ENCODE data around the gene POLH. TPM values are rescaled to one million over a fixed set of nuclear protein-coding genes. Genes with fewer than 3 reads are reported as not detected.

The POLH gene
- total and polyA plus RNA-seq, 9 of the 15 experiments (the other 6 are each of a cell fraction or from before 2014, with no cell fraction given): 5.8 to 31.6 (median 20.6) TPM

- TF ChIP-seq ZSCAN32 (CRISPR knock-in tag; IDR thresholded peaks at IDR 0.05) (peak; percentile 57), NR3C1 (CRISPR knock-in tag; IDR thresholded peaks at IDR 0.05) (no peak), EP400 (IDR thresholded peaks at IDR 0.05) (no peak), ZNF586 (CRISPR knock-in tag; conservative IDR thresholded peaks at IDR 0.05) (no peak), HNRNPL (IDR thresholded peaks at IDR 0.05; ENCODE audit: low read depth, low read length) (no peak), ZNF354B (CRISPR knock-in tag; IDR thresholded peaks at IDR 0.05) (no peak), ZNF830 (CRISPR knock-in tag; IDR thresholded peaks at IDR 0.05) (peak; percentile 97), ZNF592 (IDR thresholded peaks at IDR 0.05) (no peak), NR2C1 (IDR thresholded peaks at IDR 0.05) (no peak), NR2C1 (tag; IDR thresholded peaks at IDR 0.05) (no peak), XRCC4 (IDR thresholded peaks at IDR 0.05; ENCODE audit: extremely low read depth, insufficient read depth, insufficient read length) (no peak), ZNF696 (CRISPR knock-in tag; conservative IDR thresholded peaks at IDR 0.05) (no peak), ZNF316 (IDR thresholded peaks at IDR 0.05) (no peak)
- TF ChIP-seq, protein P1, sequence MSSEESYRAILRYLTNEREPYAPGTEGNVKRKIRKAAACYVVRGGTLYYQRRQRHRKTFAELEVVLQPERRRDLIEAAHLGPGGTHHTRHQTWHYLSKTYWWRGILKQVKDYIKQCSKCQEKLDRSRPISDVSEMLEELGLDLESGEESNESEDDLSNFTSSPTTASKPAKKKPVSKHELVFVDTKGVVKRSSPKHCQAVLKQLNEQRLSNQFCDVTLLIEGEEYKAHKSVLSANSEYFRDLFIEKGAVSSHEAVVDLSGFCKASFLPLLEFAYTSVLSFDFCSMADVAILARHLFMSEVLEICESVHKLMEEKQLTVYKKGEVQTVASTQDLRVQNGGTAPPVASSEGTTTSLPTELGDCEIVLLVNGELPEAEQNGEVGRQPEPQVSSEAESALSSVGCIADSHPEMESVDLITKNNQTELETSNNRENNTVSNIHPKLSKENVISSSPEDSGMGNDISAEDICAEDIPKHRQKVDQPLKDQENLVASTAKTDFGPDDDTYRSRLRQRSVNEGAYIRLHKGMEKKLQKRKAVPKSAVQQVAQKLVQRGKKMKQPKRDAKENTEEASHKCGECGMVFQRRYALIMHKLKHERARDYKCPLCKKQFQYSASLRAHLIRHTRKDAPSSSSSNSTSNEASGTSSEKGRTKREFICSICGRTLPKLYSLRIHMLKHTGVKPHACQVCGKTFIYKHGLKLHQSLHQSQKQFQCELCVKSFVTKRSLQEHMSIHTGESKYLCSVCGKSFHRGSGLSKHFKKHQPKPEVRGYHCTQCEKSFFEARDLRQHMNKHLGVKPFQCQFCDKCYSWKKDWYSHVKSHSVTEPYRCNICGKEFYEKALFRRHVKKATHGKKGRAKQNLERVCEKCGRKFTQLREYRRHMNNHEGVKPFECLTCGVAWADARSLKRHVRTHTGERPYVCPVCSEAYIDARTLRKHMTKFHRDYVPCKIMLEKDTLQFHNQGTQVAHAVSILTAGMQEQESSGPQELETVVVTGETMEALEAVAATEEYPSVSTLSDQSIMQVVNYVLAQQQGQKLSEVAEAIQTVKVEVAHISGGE (CRISPR knock-in tag; IDR thresholded peaks at IDR 0.05): no peak; a peak in 2 of 6 replicates
- TF ChIP-seq, protein P2, sequence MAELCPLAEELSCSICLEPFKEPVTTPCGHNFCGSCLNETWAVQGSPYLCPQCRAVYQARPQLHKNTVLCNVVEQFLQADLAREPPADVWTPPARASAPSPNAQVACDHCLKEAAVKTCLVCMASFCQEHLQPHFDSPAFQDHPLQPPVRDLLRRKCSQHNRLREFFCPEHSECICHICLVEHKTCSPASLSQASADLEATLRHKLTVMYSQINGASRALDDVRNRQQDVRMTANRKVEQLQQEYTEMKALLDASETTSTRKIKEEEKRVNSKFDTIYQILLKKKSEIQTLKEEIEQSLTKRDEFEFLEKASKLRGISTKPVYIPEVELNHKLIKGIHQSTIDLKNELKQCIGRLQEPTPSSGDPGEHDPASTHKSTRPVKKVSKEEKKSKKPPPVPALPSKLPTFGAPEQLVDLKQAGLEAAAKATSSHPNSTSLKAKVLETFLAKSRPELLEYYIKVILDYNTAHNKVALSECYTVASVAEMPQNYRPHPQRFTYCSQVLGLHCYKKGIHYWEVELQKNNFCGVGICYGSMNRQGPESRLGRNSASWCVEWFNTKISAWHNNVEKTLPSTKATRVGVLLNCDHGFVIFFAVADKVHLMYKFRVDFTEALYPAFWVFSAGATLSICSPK (IDR thresholded peaks at IDR 0.05; ENCODE audit: borderline replicate concordance): peak; percentile 88; the same call in 1 of the 2 replicates
- TF ChIP-seq, protein P3, sequence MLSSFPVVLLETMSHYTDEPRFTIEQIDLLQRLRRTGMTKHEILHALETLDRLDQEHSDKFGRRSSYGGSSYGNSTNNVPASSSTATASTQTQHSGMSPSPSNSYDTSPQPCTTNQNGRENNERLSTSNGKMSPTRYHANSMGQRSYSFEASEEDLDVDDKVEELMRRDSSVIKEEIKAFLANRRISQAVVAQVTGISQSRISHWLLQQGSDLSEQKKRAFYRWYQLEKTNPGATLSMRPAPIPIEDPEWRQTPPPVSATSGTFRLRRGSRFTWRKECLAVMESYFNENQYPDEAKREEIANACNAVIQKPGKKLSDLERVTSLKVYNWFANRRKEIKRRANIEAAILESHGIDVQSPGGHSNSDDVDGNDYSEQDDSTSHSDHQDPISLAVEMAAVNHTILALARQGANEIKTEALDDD (IDR thresholded peaks at IDR 0.05): no peak
These were observed 53.7 kb downstream of the POLH start (continued) for GRCh38 chr6:43629505-43630300.
